Skeletal muscle tissue (tissue), 4 donors: ENCODE results near the gene NFATC1. TPM values are rescaled to one million over a fixed set of nuclear protein-coding genes. Genes with fewer than 3 reads are reported as not detected.

ENCODE experiments used
- H3K27ac ChIP-seq: one replicate; pipeline ENCODE4 v1.7.0; 2013; ENCODE audit warnings: mild to moderate bottlenecking, low read depth, low read length, inconsistent platforms
- H3K27me3 ChIP-seq, 3 donors: one replicate each; pipeline ENCODE4 v1.7.0; 2013; ENCODE audit warnings: low read length in 3 of 3; ENCODE audit not compliant: control insufficient read depth in 3 of 3, insufficient read depth in 3 of 3
- H3K36me3 ChIP-seq, 3 donors: one replicate each; pipeline ENCODE4 v1.7.0; 2013; ENCODE audit warnings: low read length in 3 of 3; ENCODE audit not compliant: control insufficient read depth in 3 of 3, insufficient read depth in 3 of 3
- H3K4me1 ChIP-seq, 3 donors: one replicate each; pipeline ENCODE4 v1.7.0; 2013; ENCODE audit warnings: low read length in 3 of 3, mild to moderate bottlenecking in 3 of 3; ENCODE audit not compliant: control insufficient read depth in 3 of 3, insufficient read depth in 3 of 3
- H3K4me3 ChIP-seq, 3 donors: one replicate each; pipeline ENCODE4 v1.7.0; 2013; ENCODE audit warnings: low read length in 3 of 3
- H3K9ac ChIP-seq, 3 donors: one replicate each; pipeline ENCODE4 v1.7.0; 2013; ENCODE audit warnings: low read length in 3 of 3, mild to moderate bottlenecking in 3 of 3, moderate library complexity in 2 of 3, low read depth in 1 of 3
- H3K9me3 ChIP-seq, 3 donors: one replicate each; pipeline ENCODE4 v1.7.0; 2013; ENCODE audit warnings: low read length in 3 of 3; ENCODE audit not compliant: control insufficient read depth in 3 of 3
- total RNA-seq: library from RNA; depleted of rRNA; stranded (reverse); fragments of >200 nt; gene quantifications from one replicate; pipeline ENCODE4 v1.2.3, GENCODE V29; 2014
- donor health status: Osteomylitis.

Gene NFATC1
- total RNA-seq, 1 donor from 2014 or later = 10.4 TPM

DNA sequence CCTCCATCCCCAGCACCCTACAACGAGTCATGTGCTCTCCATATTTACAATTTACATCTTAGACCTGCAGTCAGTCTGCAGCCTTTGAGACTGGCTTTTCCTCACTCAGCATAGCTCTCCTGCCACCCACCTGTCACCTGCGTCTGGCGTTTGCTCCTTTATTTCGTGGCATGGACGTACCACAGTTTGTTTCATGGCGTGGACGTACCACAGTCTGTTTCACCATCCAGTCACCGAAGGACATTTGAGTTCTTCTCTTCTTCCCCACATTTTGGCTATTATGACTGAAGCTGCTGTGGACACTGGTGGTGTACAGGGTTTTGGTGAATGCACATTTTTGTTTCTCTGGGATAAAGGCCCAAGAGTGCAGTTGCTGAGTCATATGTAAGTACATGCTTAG lies 142.0 kb downstream of the NFATC1 start:
- Histone ChIP-seq H3K9me3 (no peaks in the 10 kb centered on the region), H3K27me3 (peaks cover 0 to 9% (median 3%) of the 10 kb centered on the region in 3 donors), H3K4me3 (no peak overlapping the region), H3K4me1 (no peaks in the 10 kb centered on the region), H3K36me3 (no peaks in the 10 kb centered on the region), H3K9ac (no peak overlapping the region), H3K27ac (no peak overlapping the region)

DNA sequence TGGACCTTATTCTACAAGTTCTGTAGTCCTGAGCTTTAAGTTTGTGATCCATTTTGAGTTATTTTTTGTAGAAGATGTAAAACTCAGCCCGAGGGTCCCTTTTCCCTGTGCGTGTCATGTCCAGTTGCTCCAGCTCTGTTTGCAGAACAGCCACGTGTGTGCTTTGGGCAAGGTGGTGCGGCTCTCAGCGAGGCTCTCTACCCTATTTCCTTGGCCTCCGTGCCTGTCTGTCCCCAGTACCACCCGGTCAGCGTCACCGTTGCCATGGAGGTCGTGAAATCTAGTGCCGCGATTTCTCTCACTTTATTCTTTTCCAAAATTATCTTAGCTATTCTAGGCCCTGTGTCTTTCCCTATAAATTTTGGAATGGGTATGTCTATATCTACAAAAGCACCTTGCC lies 142.9 kb downstream of the NFATC1 start:
- H3K9ac ChIP-seq = no peak overlapping the region
- no peaks in the 10 kb centered on the region for H3K9me3 ChIP-seq
- peaks cover 0 to under 1% (median 0%) of the 10 kb centered on the region in 3 donors for H3K27me3 ChIP-seq
- H3K27ac ChIP-seq = no peak overlapping the region
- H3K4me3 ChIP-seq = no peak overlapping the region
- no peaks in the 10 kb centered on the region for H3K4me1 ChIP-seq
- no peaks in the 10 kb centered on the region for H3K36me3 ChIP-seq

DNA sequence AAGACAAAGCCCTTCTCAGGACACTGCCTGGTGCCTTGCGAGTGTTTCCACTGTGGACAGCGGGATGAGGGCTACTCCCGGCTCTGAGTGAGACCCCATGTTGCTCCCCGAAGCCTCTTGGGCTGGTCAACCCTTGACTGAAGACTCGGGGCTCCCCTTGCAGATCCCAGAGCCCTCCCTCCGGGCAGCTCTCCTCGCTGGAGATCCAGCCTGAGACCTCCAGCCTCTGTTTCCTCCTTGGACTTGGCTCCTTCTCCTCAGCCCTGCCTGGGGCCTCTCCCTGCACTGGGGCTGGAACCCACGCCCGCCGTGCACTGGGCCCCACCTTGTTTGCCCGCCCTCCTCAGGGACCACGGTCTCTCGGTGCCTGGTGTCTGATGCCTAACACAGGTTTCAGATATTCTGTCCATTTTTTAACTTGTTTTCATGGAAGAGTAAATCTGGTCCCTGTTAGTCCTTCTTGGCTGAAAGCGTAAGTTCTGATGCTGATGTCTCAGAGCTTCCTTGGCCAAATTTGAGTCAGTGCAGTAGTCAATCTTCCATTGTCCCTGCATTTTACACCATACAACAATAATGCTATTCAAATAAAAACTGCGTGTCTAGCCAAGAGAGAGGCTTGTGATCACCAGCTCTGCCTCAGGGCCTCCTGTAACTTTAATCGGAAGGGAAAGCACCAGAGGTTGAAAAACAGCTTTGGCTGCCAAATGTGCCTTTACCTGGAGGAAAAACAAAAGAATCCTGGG lies 144.6 kb downstream of the NFATC1 start:
- Histone ChIP-seq H3K4me3 (no peak overlapping the region), H3K9me3 (no peaks in the 10 kb centered on the region), H3K27me3 (peaks cover 0 to 2% (median 0%) of the 10 kb centered on the region in 3 donors), H3K36me3 (no peaks in the 10 kb centered on the region), H3K9ac (no peak overlapping the region), H3K4me1 (no peaks in the 10 kb centered on the region), H3K27ac (no peak overlapping the region)

DNA sequence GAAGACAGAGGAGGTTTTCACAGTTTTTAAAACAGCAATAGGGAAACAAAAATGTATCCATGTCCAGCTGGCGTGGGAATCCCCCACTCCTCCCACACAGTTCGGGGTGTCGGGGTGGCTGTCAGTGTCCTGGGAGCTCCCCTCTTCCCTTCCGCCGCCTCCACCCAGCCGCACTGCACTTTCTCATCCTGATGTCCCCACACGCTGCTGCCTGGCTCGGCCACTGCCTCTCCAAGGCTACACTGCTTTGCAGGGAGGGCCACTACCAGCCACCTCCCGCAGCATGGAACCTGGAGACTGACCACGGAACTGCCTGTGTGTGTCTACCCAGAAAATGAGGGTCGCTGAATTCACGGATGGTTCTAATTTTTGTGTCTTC lies 145.2 kb downstream of the NFATC1 start:
- no peaks in the 10 kb centered on the region for H3K4me1 ChIP-seq
- no peaks in the 10 kb centered on the region for H3K9me3 ChIP-seq
- H3K36me3 ChIP-seq = no peaks in the 10 kb centered on the region
- H3K9ac ChIP-seq = no peak overlapping the region
- H3K27ac ChIP-seq = no peak overlapping the region
- H3K4me3 ChIP-seq = no peak overlapping the region
- H3K27me3 ChIP-seq = peaks cover 0 to 6% (median 0%) of the 10 kb centered on the region in 3 donors

DNA sequence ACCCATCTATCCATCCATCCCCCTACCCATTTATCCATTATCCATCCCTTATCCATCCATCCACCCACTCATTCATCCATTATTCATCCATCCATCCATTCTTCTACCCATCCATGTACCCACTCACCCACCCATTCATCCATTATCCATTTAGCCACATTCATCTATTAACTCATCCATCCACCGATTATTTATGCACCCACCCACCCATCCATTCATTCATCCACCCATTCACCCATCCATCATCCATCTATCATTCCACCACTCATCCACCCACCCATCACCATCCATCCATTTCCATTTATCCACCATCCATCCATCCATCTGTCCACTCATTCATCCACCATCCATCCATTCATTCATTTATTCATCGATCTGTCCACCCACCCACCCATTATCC lies 146.5 kb downstream of the NFATC1 start:
- no peak overlapping the region for H3K9ac ChIP-seq
- no peaks in the 10 kb centered on the region for H3K36me3 ChIP-seq
- no peak overlapping the region for H3K4me3 ChIP-seq
- H3K27me3 ChIP-seq = peaks cover 4 to 10% (median 9%) of the 10 kb centered on the region in 3 donors
- H3K4me1 ChIP-seq = no peaks in the 10 kb centered on the region
- no peak overlapping the region for H3K27ac ChIP-seq
- no peaks in the 10 kb centered on the region for H3K9me3 ChIP-seq

DNA sequence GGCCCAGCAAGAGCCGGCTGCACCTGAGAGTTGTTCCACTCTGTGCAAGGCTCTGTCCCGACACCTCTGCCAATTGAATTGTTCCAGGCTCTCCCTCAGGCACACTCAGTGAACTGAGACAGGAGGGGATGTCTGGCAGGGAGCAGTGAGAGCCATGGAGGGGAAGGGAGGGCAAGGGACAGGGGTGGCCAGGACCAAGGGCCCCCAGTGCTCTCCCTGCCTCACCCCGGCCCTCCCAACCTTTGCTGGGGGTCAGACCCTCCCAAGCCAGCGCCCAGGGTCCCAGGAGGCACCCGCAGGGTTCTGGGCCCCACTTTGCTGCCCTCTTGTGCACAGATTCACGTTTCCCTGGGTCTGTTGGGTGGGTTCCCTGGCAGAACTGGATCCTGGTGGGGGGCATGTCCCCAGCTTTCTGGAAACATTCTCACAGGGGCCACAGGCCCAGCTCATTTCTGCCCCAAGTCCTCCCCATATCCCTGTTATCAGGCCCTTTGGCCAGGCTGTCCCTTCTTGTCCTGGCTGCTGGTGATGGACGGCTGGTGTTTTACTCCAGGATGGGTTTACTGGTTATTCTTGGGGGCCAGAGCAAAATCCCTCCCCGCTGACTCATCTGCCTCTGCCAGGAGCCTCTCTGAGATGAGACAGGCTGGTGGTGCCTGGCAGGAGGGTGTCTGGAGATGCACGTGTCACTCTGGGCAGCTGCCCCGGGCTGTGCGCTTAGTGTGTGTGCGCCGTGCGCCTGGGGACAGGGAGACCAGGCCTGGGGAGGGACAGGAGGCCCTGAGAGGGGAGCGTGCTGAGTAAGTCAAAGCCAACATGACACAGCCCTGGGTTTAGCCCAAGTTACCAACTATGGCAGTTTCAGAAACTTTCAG lies 147.4 kb downstream of the NFATC1 start:
- H3K9ac ChIP-seq = no peak overlapping the region
- peaks cover 5 to 17% (median 17%) of the 10 kb centered on the region in 3 donors for H3K27me3 ChIP-seq
- H3K4me3 ChIP-seq = no peak overlapping the region
- H3K9me3 ChIP-seq = no peaks in the 10 kb centered on the region
- no peaks in the 10 kb centered on the region for H3K4me1 ChIP-seq
- H3K27ac ChIP-seq = no peak overlapping the region
- H3K36me3 ChIP-seq = no peaks in the 10 kb centered on the region

DNA sequence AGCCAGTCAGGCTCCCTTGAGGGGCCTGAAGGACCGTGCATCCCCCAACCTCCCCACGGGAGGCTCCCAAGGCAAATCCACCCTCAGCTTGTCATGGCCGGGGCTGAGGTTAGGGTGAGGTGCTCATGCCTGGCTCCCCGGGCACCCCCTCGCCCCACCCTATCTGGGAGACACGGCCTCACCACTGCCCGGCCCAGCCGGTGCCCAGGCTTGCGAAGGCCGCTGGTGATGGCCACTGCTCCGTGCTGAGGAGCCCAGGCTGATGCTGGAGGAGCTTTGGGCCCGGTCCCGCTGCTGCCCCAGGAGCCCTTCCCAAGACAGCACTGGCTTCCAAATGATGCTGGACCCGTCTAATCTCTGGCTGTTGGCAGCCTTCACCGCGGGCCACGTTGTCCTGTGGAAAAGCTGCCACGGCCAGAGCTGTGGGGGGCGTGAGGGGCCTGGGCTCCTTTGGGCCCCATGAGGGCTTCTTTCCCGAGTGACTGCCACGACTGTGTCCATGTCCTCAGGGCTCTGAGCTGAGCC lies 148.2 kb downstream of the NFATC1 start:
- Histone ChIP-seq H3K4me1 (no peaks in the 10 kb centered on the region), H3K27me3 (peaks cover 13 to 25% (median 24%) of the 10 kb centered on the region in 3 donors), H3K9me3 (no peaks in the 10 kb centered on the region), H3K27ac (no peak overlapping the region), H3K36me3 (no peaks in the 10 kb centered on the region), H3K9ac (no peak overlapping the region), H3K4me3 (no peak overlapping the region)

DNA sequence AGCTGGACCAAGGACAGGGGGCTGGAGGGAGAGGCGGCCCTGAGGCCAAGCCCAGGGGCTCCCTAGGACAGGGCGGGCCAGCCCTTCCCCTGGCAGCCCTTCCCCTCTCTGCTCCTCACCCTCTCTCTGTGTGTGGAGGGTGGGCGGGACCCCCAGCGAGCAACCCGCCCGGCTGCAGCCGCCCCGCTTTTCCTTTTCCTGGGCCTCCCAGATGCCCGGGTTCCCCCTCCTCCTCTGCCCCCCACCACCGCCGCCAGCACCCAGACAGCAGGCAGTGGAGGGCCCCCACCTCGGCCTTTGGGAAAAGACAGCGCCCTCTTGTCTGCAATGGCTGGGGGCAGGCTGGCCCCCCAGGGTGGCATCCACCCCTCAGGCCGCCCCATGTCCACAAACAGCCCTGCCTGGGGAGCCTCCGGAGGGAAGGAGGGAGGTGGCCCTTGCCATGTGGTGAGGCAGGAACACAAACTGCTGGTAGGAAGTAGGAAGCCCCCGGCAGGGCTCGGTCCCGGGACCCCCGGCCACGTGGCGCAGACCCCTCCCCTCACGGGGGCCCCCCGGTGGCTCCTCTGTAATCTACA lies 148.7 kb downstream of the NFATC1 start:
- no peak overlapping the region for H3K27ac ChIP-seq
- H3K9ac ChIP-seq = no peak overlapping the region
- H3K4me1 ChIP-seq = no peaks in the 10 kb centered on the region
- H3K9me3 ChIP-seq = no peaks in the 10 kb centered on the region
- no peak overlapping the region for H3K4me3 ChIP-seq
- no peaks in the 10 kb centered on the region for H3K36me3 ChIP-seq
- H3K27me3 ChIP-seq = peaks cover 14 to 30% (median 29%) of the 10 kb centered on the region in 3 donors

DNA sequence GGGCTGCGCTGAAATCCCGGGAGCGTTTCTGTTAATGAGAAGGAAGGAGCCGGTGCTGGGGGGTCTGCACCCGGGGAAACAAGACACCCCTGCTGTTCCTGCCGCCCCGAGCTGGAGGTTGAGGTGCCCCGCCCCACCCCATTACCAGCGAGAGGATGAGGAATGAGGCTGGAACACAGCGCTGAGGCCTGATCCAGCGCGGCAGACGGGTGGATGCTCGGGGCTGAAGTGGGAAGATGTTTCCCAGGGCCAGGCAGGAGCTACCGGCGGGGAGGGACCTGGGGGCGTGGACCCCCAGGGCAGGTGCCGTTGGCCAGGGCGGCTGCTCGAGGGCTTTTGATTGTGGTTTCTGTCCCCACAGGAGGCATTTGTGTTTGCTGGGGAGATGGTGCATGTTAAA lies 149.5 kb downstream of the NFATC1 start:
- Histone ChIP-seq H3K27ac (no peak overlapping the region), H3K9me3 (no peaks in the 10 kb centered on the region), H3K4me1 (no peaks in the 10 kb centered on the region), H3K36me3 (no peaks in the 10 kb centered on the region), H3K4me3 (no peak overlapping the region), H3K9ac (no peak overlapping the region), H3K27me3 (peaks cover 14 to 34% (median 29%) of the 10 kb centered on the region in 3 donors)
